HUES64 (cell line): ENCODE results near the gene ZER1. TPM values are rescaled to one million over a fixed set of nuclear protein-coding genes. Genes with fewer than 3 reads are reported as not detected.

Experiments used
- H3K27ac ChIP-seq: 2 replicates; pipeline ENCODE4 v1.7.0; 2013; ENCODE audit warnings: low read depth, low read length, inconsistent platforms
- H3K27me3 ChIP-seq: 2 replicates; pipeline ENCODE4 v1.6.1; 2013; ENCODE audit warnings: mild to moderate bottlenecking, low read length; ENCODE audit not compliant: insufficient read depth
- H3K36me3 ChIP-seq: 2 replicates; pipeline ENCODE4 v1.6.1; 2013; ENCODE audit warnings: mild to moderate bottlenecking, low read length; ENCODE audit not compliant: insufficient read depth
- H3K4me1 ChIP-seq: 2 replicates; pipeline ENCODE4 v1.6.1; 2013; ENCODE audit warnings: mild to moderate bottlenecking, low read length, moderate library complexity; ENCODE audit not compliant: insufficient read depth
- H3K4me3 ChIP-seq: 2 replicates; pipeline ENCODE4 v1.5.1; 2013; ENCODE audit warnings: mild to moderate bottlenecking, low read length, moderate library complexity
- H3K9ac ChIP-seq: 2 replicates; pipeline ENCODE4 v1.6.1; 2013; ENCODE audit warnings: mild to moderate bottlenecking, low read depth, low read length
- H3K9me3 ChIP-seq: 2 replicates; pipeline ENCODE4 v1.6.1; 2013; ENCODE audit warnings: low read depth, low read length; ENCODE audit not compliant: insufficient read depth
- WGBS: fragments of 150-250, 120-280 bp; methylation state at CpG from one replicate; pipeline ENCODE4 v1.1.7; 2013; ENCODE audit warnings: missing lambda C conversion rate; 5-methylcytosine and 5-hydroxymethylcytosine counted together
- polyA plus RNA-seq, 2 experiments: library from polyadenylated mRNA; stranded (reverse); fragments of 50-300 nt; gene quantifications; one replicate each; pipeline ENCODE4 v1.2.3, GENCODE V29; 2013

The ZER1 gene
- polyA plus RNA-seq (2013, experiment 1 of 2), result 11.3 TPM
- 13.4 TPM for polyA plus RNA-seq (2013, experiment 2 of 2)

DNA sequence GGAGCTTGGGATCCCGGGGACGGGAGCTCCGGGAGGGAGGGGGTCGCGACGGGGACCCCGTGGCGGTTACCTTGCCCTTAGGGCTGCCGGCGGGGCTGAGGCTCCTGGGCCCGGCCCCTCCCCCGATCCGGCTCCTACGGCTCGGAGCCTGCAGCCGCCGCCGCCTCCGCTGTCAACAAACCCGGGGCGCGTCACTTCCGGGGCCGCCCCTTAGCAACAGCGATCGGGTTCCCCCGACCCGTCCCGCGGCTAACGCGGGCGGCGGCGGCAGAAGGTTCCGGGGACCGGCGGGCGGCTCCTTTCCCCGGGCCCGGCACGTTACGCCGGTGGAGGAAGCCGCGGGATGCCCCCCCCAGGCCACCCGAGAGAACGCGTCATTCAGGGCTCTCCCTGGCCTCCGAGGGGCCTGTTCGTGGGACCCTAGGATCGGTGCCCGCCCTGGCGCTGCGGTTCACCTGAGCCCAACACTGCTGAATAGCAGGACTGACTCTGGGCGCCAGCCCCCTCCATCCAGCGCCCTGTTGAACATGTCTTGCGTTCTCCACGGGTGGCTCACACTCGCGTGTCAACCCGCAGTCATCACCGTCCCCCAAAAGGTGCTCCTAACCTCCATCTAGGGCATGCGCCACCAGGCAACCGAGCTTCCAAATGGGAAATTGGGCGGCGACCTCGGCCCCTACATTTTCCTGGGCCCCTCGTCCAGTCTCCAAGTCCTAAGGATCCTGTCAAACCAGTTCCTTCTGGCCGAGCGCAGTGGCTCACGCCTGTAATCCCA, at the start of gene ZER1:
ZER1 (minus strand) TSS at position 183 of the 775 bp plus-strand sequence. CDS start 16,362 bp downstream, outside the sequence.
- no peaks in the 10 kb centered on the region for H3K36me3 ChIP-seq
- peak within 1 kb of the TSS; percentile 81 for H3K4me3 ChIP-seq
- H3K9me3 ChIP-seq, result no peaks in the 10 kb centered on the region
- H3K27ac ChIP-seq, result peak within 1 kb of the TSS; percentile 93
- H3K9ac ChIP-seq, result peak within 1 kb of the TSS; percentile 79
- 4% methylated on average over 72 of the region's 72 CpGs for WGBS
- no peaks in the 10 kb centered on the region for H3K4me1 ChIP-seq
- H3K27me3 ChIP-seq, result no peaks in the 10 kb centered on the region

DNA sequence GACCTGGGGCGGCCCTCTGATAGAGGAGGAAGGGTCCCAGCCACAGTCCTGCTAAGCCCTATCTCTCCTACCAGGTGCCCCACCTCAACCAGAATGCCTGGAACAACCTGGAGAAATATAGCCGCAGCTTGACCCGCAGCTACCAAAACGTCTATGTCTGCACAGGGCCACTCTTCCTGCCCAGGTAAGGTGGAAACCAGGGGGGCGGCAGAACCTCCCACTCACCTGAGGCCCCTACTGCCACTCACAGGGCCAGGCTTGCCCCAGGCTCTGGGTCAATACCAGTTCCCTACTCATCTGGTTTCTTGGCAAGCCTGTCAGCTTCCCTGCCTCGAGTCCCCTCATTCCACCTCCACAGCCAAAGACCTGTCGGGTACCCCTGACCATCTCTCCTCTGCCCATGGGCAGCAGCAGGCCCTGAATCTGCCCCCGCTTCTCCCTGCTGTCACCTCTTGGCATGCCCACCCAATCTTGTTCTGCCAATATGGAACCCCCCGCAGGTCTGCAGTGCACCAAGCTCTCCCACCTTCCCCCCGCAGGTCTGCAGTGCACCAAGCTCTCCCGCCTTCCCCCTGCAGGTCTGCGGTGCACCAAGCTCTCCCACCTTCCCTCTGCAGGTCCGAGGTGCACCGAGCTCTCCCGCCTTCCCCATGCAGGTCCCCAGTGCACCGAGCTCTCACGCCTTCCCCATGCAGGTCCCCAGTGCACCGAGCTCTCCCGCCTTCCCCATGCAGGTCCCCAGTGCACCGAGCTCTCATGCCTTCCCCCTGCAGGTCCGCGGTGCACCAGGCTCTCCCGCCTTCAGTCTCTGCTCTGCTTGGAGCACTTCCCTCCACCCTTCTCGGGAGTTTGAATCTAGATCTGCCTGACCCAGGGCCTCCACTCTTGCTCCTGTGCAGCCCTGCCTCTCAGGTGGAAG, 49.2 kb upstream of the ZER1 start:
- Histone ChIP-seq H3K9me3 (no peaks in the 10 kb centered on the region), H3K9ac (no peak overlapping the region), H3K27ac (no peak overlapping the region), H3K36me3 (peaks cover 51% of the 10 kb centered on the region), H3K4me1 (peaks cover 3% of the 10 kb centered on the region; the same call in 1 of the 2 replicates), H3K27me3 (no peaks in the 10 kb centered on the region), H3K4me3 (no peak overlapping the region)
- 89% methylated on average over 24 of the region's 24 CpGs for WGBS

DNA sequence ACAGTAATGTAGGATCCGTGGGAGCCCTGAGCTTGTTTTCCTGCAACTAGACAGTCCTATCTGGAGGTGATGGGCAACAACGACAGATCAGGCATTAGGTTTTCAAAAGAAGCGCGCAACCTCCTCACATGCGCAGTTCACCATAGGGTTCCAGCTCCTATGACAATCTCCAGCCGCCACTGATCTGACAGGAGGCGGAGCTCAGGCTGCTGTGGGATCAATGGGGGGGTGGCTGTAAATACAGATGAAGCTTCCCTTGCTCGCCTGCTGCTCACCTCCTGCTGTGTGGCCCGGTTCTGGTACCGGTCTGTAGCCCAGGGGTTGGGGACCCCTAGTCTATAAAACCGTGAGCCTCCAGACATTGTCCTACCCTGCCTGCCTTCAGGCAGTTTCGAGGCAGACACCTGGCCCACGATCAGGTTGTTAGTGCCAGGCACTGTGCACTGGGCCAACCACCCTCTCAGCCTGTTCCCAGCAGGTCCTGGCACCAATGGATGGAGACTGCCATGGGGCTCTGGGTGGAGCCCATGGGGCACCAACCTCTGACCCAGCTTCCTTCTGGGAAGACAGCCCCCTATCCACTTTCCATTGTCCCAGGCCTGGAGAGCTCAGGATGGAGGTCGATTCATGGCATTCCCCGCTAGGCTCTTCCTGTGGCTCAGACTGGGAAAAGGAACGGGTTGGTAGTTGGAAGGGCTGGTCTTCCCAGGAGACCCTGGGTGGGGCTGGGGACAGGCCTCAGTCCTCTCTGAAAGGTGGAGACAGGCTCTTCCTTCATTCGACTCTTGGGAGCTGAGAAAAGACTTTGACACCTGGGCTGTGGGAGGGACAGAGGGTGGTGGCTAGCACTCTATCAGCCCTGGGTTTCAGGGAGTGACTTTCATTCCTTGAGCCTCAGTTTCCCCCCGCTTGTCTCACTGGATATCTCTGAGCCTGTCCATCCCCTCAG, 48.3 kb upstream of the ZER1 start:
- H3K9ac ChIP-seq, result no peak overlapping the region

DNA sequence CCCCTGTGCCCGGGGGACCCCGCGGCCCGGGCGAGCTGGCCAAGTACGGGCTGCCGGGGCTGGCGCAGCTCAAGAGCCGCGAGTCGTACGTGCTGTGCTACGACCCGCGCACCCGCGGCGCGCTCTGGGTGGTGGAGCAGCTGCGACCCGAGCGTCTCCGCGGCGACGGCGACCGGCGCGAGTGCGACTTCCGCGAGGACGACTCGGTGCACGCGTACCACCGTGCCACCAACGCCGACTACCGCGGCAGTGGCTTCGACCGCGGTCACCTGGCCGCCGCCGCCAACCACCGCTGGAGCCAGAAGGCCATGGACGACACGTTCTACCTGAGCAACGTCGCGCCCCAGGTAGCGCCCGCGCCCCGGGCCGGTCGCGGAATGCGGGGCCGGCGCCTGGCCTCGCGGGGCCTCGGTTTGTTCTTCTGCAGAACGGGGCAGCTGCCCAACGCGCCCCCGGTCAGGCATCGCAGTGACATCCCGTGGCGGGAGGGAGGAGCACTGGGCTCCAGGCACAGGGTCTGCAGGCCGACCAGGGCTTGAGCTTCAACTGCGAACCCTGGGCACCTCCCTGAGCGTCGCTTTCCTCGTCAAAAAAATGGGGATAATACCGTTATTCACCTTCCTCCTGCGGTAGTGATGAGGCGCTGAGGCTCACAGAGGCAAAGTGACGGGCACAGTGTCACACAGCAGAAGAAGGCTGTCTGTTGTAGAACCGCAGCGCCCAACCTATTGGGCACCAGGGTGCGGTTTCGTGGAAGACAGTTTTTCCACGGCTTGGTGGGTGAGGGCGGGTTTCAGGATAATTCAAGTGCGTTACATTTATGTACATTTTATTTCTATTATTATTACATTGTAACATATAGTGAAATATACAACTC, 47.4 kb upstream of the ZER1 start:
- H3K9me3 ChIP-seq, result no peaks in the 10 kb centered on the region
- H3K27me3 ChIP-seq, result no peaks in the 10 kb centered on the region
- peak overlapping the region; percentile 63 for H3K4me3 ChIP-seq
- peaks cover 3% of the 10 kb centered on the region; the same call in 1 of the 2 replicates for H3K4me1 ChIP-seq
- H3K36me3 ChIP-seq, result peaks cover 33% of the 10 kb centered on the region
- H3K27ac ChIP-seq, result no peak overlapping the region
- 8% methylated on average over 88 of the region's 90 CpGs for WGBS
- peak overlapping the region; percentile 67 for H3K9ac ChIP-seq

More for the DNA sequence above, 48.3 kb upstream of the ZER1 start:
- H3K27ac ChIP-seq, result no peak overlapping the region
- H3K36me3 ChIP-seq, result peaks cover 42% of the 10 kb centered on the region
- 74% methylated on average over 18 of the region's 18 CpGs for WGBS
- no peaks in the 10 kb centered on the region for H3K27me3 ChIP-seq
- peak overlapping the region; percentile 63 for H3K4me3 ChIP-seq
- no peaks in the 10 kb centered on the region for H3K9me3 ChIP-seq
- peaks cover 3% of the 10 kb centered on the region; the same call in 1 of the 2 replicates for H3K4me1 ChIP-seq

DNA sequence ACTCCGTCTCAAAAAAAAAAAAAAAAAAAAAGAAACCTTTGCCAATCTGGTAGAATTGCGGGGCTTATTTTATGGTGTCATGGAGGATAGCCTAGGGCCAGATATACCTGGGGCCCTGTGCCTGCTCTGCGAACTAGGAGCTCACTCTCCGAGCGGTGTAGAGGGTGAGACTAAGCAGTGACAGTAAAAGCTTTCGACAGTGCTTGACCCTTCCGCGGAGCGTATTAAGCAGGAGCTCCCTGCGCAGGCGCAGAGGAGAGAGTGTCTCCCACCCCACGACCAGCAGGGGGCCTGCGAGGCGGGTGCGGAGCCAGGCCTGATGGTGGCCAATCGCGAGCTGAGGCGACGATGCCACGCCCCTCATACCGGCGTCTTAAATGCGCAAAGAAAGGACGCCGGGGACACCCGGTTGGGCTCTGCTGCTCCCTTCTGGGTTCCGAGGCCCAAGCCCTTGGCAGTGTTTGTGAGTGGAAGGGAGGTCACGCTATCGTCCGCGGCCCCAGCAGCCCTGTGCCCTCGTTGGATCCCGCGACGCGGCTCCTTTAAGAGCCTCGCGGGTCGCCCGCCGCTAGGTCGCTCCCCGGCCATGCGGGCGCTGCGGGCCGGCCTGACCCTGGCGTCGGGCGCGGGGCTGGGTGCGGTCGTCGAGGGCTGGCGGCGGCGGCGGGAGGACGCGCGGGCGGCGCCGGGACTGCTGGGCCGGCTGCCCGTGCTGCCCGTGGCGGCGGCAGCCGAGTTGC, 46.5 kb upstream of the ZER1 start, which contains the start of gene ENDOG:
ENDOG (plus strand) TSS at position 402 of the 740 bp plus-strand sequence; CDS start at position 587, 185 bp downstream.
- peaks cover 25% of the 10 kb centered on the region for H3K36me3 ChIP-seq
- 2% methylated on average over 70 of the region's 70 CpGs for WGBS
- peak within 1 kb of the TSS; percentile 58; the same call in 1 of the 2 replicates for H3K27ac ChIP-seq
- H3K4me1 ChIP-seq, result peaks cover 3% of the 10 kb centered on the region; the same call in 1 of the 2 replicates
- peak within 1 kb of the TSS; percentile 63 for H3K4me3 ChIP-seq
- H3K9ac ChIP-seq, result peak within 1 kb of the TSS; percentile 67
- H3K9me3 ChIP-seq, result no peaks in the 10 kb centered on the region
- H3K27me3 ChIP-seq, result no peaks in the 10 kb centered on the region

DNA sequence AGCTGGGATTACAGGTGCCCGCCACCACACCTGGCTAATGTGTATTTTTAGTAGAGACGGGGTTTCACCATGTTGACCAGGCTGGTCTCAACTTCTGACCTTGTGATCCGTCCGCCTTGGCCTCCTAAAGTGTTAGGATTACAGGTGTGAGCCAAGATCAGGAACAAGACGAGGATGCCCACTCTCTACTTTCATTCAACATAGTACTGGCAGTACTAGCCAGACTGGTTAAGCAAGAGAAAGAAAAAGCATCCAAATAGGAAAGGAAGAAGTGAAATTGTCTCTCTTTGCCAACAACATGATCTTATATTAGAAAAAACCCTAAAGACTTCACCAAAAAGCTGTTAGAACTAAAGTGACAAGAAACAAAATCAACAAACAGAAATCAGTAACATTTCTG, 39.1 kb upstream of the ZER1 start:
- no peak overlapping the region for H3K4me3 ChIP-seq
- no peaks in the 10 kb centered on the region for H3K9me3 ChIP-seq
- H3K9ac ChIP-seq, result no peak overlapping the region
- no peaks in the 10 kb centered on the region for H3K4me1 ChIP-seq
- H3K27me3 ChIP-seq, result no peaks in the 10 kb centered on the region
- H3K27ac ChIP-seq, result no peak overlapping the region
- peaks cover 22% of the 10 kb centered on the region for H3K36me3 ChIP-seq
- 82% methylated on average over 4 of the region's 5 CpGs for WGBS

DNA sequence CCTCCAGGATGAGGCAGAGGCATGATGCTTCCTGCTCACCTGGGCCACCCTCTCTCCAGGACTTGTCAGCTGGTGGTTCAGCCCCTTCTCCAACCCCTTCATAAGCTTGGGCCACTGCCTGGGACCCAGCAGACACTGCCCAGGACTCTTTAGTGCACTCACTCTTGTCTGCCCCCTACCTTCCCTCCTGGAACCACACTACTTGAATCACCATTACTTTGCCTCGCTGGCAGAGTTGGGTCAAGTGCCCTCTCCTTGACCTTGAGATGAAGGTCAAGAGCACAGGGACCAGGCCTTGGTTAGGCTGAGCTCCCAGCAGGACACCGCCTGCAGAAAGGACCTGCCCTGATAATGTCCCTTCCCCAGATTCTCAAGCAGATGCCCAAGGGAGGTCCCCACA, 38.1 kb upstream of the ZER1 start:
- Histone ChIP-seq H3K27ac (no peak overlapping the region), H3K4me1 (no peaks in the 10 kb centered on the region), H3K36me3 (peaks cover 29% of the 10 kb centered on the region), H3K9me3 (no peaks in the 10 kb centered on the region), H3K4me3 (no peak overlapping the region), H3K27me3 (no peaks in the 10 kb centered on the region), H3K9ac (no peak overlapping the region)
- WGBS, result 86% methylated on average over 2 of the region's 2 CpGs

DNA sequence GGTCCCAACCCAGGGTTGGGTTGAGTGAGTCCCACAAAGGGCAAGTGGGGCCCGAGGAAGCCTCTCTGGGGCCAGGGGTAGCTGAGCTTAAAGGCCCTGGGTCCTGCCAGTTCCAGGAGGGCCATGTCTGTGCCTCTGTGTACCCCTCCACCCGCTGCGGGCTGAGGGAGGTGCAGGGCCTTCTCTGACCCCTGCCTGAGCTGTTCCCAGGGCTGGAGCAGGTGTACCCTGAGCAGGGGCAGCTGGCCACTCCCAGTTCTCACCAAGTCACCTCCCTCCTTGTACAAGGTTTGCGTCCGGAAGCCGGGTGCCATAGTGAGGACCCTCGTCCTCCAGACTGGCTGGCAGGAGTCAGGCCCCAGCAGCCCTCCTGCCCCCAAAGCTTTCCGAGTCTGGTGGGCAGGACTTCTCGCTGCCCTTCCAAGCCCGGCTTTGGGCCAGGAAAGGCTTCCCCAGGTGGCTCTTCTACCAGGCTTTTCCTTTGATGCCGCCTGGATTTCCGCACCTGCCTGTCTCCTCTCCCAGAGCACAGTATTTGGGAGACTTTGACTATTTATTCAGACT, 37.4 kb upstream of the ZER1 start:
- H3K27me3 ChIP-seq, result no peaks in the 10 kb centered on the region
- H3K9me3 ChIP-seq, result no peaks in the 10 kb centered on the region
- WGBS, result 96% methylated on average over 12 of the region's 12 CpGs
- no peak overlapping the region for H3K4me3 ChIP-seq
- no peak overlapping the region for H3K9ac ChIP-seq
- no peaks in the 10 kb centered on the region for H3K4me1 ChIP-seq
- H3K27ac ChIP-seq, result no peak overlapping the region
- peaks cover 31% of the 10 kb centered on the region for H3K36me3 ChIP-seq

DNA sequence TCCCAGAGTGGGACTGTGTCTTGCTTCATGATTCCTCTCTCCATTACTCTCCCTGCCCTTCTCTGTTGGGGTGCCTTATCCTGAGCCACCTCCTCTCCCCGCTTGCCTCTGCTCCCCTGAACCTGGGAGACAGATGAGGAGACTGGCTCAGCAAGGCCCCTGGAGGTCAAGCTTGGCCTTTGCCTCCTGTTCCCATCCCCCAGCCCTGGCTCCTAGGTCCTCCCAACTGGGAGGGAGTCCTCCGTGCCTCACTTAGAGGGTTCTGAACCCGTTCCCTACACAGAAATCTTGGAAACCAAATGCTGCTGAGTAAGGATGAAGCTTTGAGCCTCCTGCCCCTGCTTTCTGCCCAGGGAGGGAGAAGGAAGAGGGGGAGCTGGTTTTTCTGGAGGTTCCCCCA, 36.8 kb upstream of the ZER1 start:
- no peak overlapping the region for H3K4me3 ChIP-seq
- 95% methylated on average over 3 of the region's 3 CpGs for WGBS
- peaks cover 36% of the 10 kb centered on the region for H3K36me3 ChIP-seq
- H3K9me3 ChIP-seq, result no peaks in the 10 kb centered on the region
- H3K27ac ChIP-seq, result no peak overlapping the region
- no peak overlapping the region for H3K9ac ChIP-seq
- H3K27me3 ChIP-seq, result no peaks in the 10 kb centered on the region
- no peaks in the 10 kb centered on the region for H3K4me1 ChIP-seq
